ENCODE measurements around the gene CDC20. TPM values are rescaled to one million over a fixed set of nuclear protein-coding genes. Genes with fewer than 3 reads are reported as not detected.
A peak's percentile ranks its signal among the peaks of the same experiment; 100 is the strongest.

Gene CDC20
- total RNA-seq (2022): 128 and 134 TPM in 2 replicates
- percentile 84 among the genes with signal in this experiment for Bru-seq, nascent RNA
- BruChase-seq, experiment 1, labeled RNA remaining after a 6-hour chase: percentile 96 among the genes with signal in this experiment
- percentile 95 among the genes with signal in this experiment for BruChase-seq, experiment 2, labeled RNA remaining after a 2-hour chase
- long read RNA-seq, transcript CDC20-202 (10 exons, 1,777 nt): minor isoform, 38 of 364 reads
- long read RNA-seq, transcript CDC20-201 (11 exons, 1,675 nt): major isoform, 247 of 364 reads
- long read RNA-seq, partial matches to known transcripts: 60 of 364 reads
- long read RNA-seq, other reads (novel, unspliced or antisense): 18 of 364 reads

- CTCF ChIA-PET: interaction anchor here (0.6 to 1.9 kb wide), 11 partner anchors 9 to 913 kb away, joined by 3 to 14 read pairs (median 6); partner anchors contain the start of genes C1orf210 and ELOVL1
These were observed at the start of gene CDC20 for GRCh38 chr1:43358746-43359693. Gene CDC20, plus strand, starts transcription at chr1:43358981. Its CDS starts 235 bp downstream, at chr1:43359216.

GRCh38 chr1:43309405-43310025, 49.3 kb upstream of the CDC20 start:
- Mint-ChIP-seq H3K27ac (ENCODE audit: unreplicated experiment) (no peak overlapping the region), H3K36me3 (ENCODE audit: insufficient read depth, unreplicated experiment) (peaks cover 5% of the 10 kb centered on the region), H3K4me3 (ENCODE audit: low read depth, unreplicated experiment) (no peak overlapping the region), H3K27me3 (ENCODE audit: unreplicated experiment) (peaks cover 45% of the 10 kb centered on the region), H3K9me3 (ENCODE audit: low read depth, unreplicated experiment) (no peaks in the 10 kb centered on the region), H3K4me1 (ENCODE audit: low read depth, unreplicated experiment) (no peaks in the 10 kb centered on the region)
- DNase-seq: no peak
- BruUV-seq (replicated peaks): no TSS peak
- CTCF ChIA-PET: interaction anchor here (0.8 kb wide), 1 partner anchor 32 kb away, joined by 3 read pairs; no protein-coding TSS in a partner anchor
- no peak for TF ChIP-seq CTCF (IDR thresholded peaks at IDR 0.05; ENCODE audit: unreplicated experiment)
- intact Hi-C loops (cut with micrococcal nuclease; ENCODE audit: unreplicated experiment): no loop called here

More at GRCh38 chr1:43358746-43359693, at the start of gene CDC20:
- BruUV-seq (replicated peaks): TSS peak; percentile 69
- no peaks in the 10 kb centered on the region for H3K9me3 Mint-ChIP-seq (ENCODE audit: low read depth, unreplicated experiment)
- H3K27me3 Mint-ChIP-seq (ENCODE audit: unreplicated experiment): no peaks in the 10 kb centered on the region
- intact Hi-C loops (cut with micrococcal nuclease; ENCODE audit: unreplicated experiment): loop anchor here (5.0 kb wide), 1 partner anchor 122 kb away; no protein-coding TSS in a partner anchor
- H3K27ac Mint-ChIP-seq (ENCODE audit: unreplicated experiment): peak within 1 kb of the TSS; percentile 88
- no peak for TF ChIP-seq CTCF (IDR thresholded peaks at IDR 0.05; ENCODE audit: unreplicated experiment)
- H3K4me1 Mint-ChIP-seq (ENCODE audit: low read depth, unreplicated experiment): peaks cover 33% of the 10 kb centered on the region
- H3K36me3 Mint-ChIP-seq (ENCODE audit: insufficient read depth, unreplicated experiment): peaks cover 58% of the 10 kb centered on the region
- peak; percentile 98 for DNase-seq
- peak within 1 kb of the TSS; percentile 81 for H3K4me3 Mint-ChIP-seq (ENCODE audit: low read depth, unreplicated experiment)

GRCh38 chr1:43311521-43311920, 47.3 kb upstream of the CDC20 start:
- CTCF ChIA-PET: interaction anchor here (0.7 kb wide), 1 partner anchor 362 kb away, joined by 3 read pairs; no protein-coding TSS in a partner anchor
- no TSS peak for BruUV-seq (replicated peaks)
- no peak for TF ChIP-seq CTCF (IDR thresholded peaks at IDR 0.05; ENCODE audit: unreplicated experiment)

GRCh38 chr1:43312212-43312623, 46.6 kb upstream of the CDC20 start:
- CTCF ChIA-PET: interaction anchor here (0.7 kb wide), 1 partner anchor 363 kb away, joined by 3 read pairs; no protein-coding TSS in a partner anchor
- no peaks in the 10 kb centered on the region for H3K4me1 Mint-ChIP-seq (ENCODE audit: low read depth, unreplicated experiment)
- TF ChIP-seq CTCF (IDR thresholded peaks at IDR 0.05; ENCODE audit: unreplicated experiment): no peak
- H3K36me3 Mint-ChIP-seq (ENCODE audit: insufficient read depth, unreplicated experiment): peaks cover 5% of the 10 kb centered on the region
- H3K4me3 Mint-ChIP-seq (ENCODE audit: low read depth, unreplicated experiment): no peak overlapping the region
- no peak overlapping the region for H3K27ac Mint-ChIP-seq (ENCODE audit: unreplicated experiment)
- intact Hi-C loops (cut with micrococcal nuclease; ENCODE audit: unreplicated experiment): no loop called here
- no peak for DNase-seq
- no peaks in the 10 kb centered on the region for H3K9me3 Mint-ChIP-seq (ENCODE audit: low read depth, unreplicated experiment)
- BruUV-seq (replicated peaks): no TSS peak
- peaks cover 37% of the 10 kb centered on the region for H3K27me3 Mint-ChIP-seq (ENCODE audit: unreplicated experiment)

More at GRCh38 chr1:43311521-43311920, 47.3 kb upstream of the CDC20 start:
- H3K9me3 Mint-ChIP-seq (ENCODE audit: low read depth, unreplicated experiment): no peaks in the 10 kb centered on the region
- H3K27me3 Mint-ChIP-seq (ENCODE audit: unreplicated experiment): peaks cover 33% of the 10 kb centered on the region
- no peaks in the 10 kb centered on the region for H3K4me1 Mint-ChIP-seq (ENCODE audit: low read depth, unreplicated experiment)
- no peak overlapping the region for H3K4me3 Mint-ChIP-seq (ENCODE audit: low read depth, unreplicated experiment)
- peaks cover 5% of the 10 kb centered on the region for H3K36me3 Mint-ChIP-seq (ENCODE audit: insufficient read depth, unreplicated experiment)
- intact Hi-C loops (cut with micrococcal nuclease; ENCODE audit: unreplicated experiment): no loop called here
- DNase-seq: no peak
- H3K27ac Mint-ChIP-seq (ENCODE audit: unreplicated experiment): no peak overlapping the region
